ENCODE data around the gene ITPR2. TPM values are rescaled to one million over a fixed set of nuclear protein-coding genes. Genes with fewer than 3 reads are reported as not detected.
A peak's percentile ranks its signal among the peaks of the same experiment; 100 is the strongest.

Gene ITPR2
- total and polyA plus RNA-seq, 2 of the 13 experiments (the other 11 are each of a cell fraction or from before 2014, with no cell fraction given) = 31.9 to 81.9 TPM

- FAIRE-seq = peak; percentile 34
- peak; percentile 72 for DNase-seq (ENCODE audit: low spot score)
- in situ Hi-C loops (cut with HindIII; ENCODE audit: extremely low pct_ligation_motif_present, low pct_unique_long_range_greater_than_20kb) = no loop called here
- H3K9me3 ChIP-seq (ENCODE audit: low read length) = no peaks in the 10 kb centered on the region
- H3K9ac ChIP-seq (ENCODE audit: insufficient read depth, low read depth, low read length) = peak overlapping the region; percentile 14; the same call in 1 of the 2 replicates
- intact Hi-C loops (cut with micrococcal nuclease; ENCODE audit: unreplicated experiment) = no loop called here
- H3K27me3 ChIP-seq (ENCODE audit: control insufficient read depth in 1 of 2, insufficient read depth in 2 of 2, low read length in 2 of 2) = no peaks in the 10 kb centered on the region
- ATAC-seq = no peak; the same call in 2 of the 3 replicates
- no TSS peak for BruUV-seq (replicated peaks)
- no peak overlapping the region for H3K27ac ChIP-seq (ENCODE audit: extremely low read length, insufficient read depth, low read length)
- ChIA-PET POLR2A (interaction anchor here (1.5 kb wide), 1 partner anchor 9 kb away, joined by 7 read pairs; the partner anchor contains the start of gene ITPR2), CTCF (ENCODE audit: low intra/inter-chr PET ratio, low total read pairs) (no interaction called here)
- H3K36me3 ChIP-seq (replicated peaks in 1 of 2; ENCODE audit: control insufficient read depth in 1 of 2, insufficient read depth in 2 of 2, low read length in 2 of 2) = no peaks in the 10 kb centered on the region
- H3K4me1 ChIP-seq (ENCODE audit: insufficient read depth, low read length) = peaks cover 26% of the 10 kb centered on the region
- H4K20me1 ChIP-seq (ENCODE audit: insufficient read depth, low read length) = no peaks in the 10 kb centered on the region
- H2AFZ ChIP-seq (ENCODE audit: low read length) = no peak overlapping the region
- no peak overlapping the region for H3K4me3 ChIP-seq (replicated peaks in 1 of 3; ENCODE audit: insufficient read depth in 1 of 3, low read depth in 2 of 3, low read length in 3 of 3)
- H3K4me2 ChIP-seq (ENCODE audit: low read depth, low read length) = peak overlapping the region; percentile 45
- 53% methylated on average over 5 of the region's 5 CpGs for WGBS (ENCODE audit: low lambda C conversion rate)
- H3K79me2 ChIP-seq (ENCODE audit: insufficient read depth, low read length) = no peaks in the 10 kb centered on the region
- TF ChIP-seq ARHGAP35 (CRISPR knock-in tag; IDR thresholded peaks at IDR 0.05; ENCODE audit: borderline replicate concordance) (no peak), ZNF430 (CRISPR knock-in tag; IDR thresholded peaks at IDR 0.05) (no peak), SOX5 (CRISPR knock-in tag; IDR thresholded peaks at IDR 0.05; ENCODE audit: borderline replicate concordance) (0 out of 2 replicates have a peak, but pooled peaks have one; percentile 25), PRDM4 (CRISPR knock-in tag; IDR thresholded peaks at IDR 0.05; ENCODE audit: borderline replicate concordance) (no peak), FOSL2 (CRISPR knock-in tag; IDR thresholded peaks at IDR 0.05) (0 out of 2 replicates have a peak, but pooled peaks have one; percentile 10), SMAD1 (CRISPR knock-in tag; IDR thresholded peaks at IDR 0.05; ENCODE audit: borderline replicate concordance, low read depth) (no peak), SPEN (CRISPR knock-in tag; IDR thresholded peaks at IDR 0.05; ENCODE audit: low read depth) (no peak), FOXM1 (CRISPR knock-in tag; IDR thresholded peaks at IDR 0.05) (no peak), USF2 (IDR thresholded peaks at IDR 0.05; ENCODE audit: low read depth, low read length) (no peak), USF2 (CRISPR knock-in tag; IDR thresholded peaks at IDR 0.05; ENCODE audit: borderline replicate concordance) (no peak), ZNF7 (CRISPR knock-in tag; IDR thresholded peaks at IDR 0.05) (no peak), PRDM10 (CRISPR knock-in tag; IDR thresholded peaks at IDR 0.05; ENCODE audit: low read depth) (no peak), RORA (CRISPR knock-in tag; IDR thresholded peaks at IDR 0.05) (no peak), ZNF382 (CRISPR knock-in tag; IDR thresholded peaks at IDR 0.05; ENCODE audit: borderline replicate concordance) (no peak), FOXK2 (IDR thresholded peaks at IDR 0.05) (no peak), KLF15 (CRISPR knock-in tag; IDR thresholded peaks at IDR 0.05; ENCODE audit: borderline replicate concordance) (no peak), RARA (CRISPR knock-in tag; IDR thresholded peaks at IDR 0.05) (no peak)
Observed at GRCh38 chr12:26841085-26841484, 8.1 kb upstream of the ITPR2 start.
